Activated B cell treated with CpG ODN at 0.5 μM for 24 hours (primary cell): ENCODE measurements around the gene SPATA24. TPM values are rescaled to one million over a fixed set of nuclear protein-coding genes. Genes with fewer than 3 reads are reported as not detected.

ENCODE experiments used
- ATAC-seq: fragments of 200-7000 bp; cut with Tn5 transposase; one replicate; pipeline ENCODE4 v1.10.0; 2021; ENCODE audit warnings: low read depth, mild to moderate bottlenecking, moderate library complexity
- CTCF ChIA-PET: fragments of 350-600 bp; sonication (Branson Sonifier 250); formaldehyde crosslinking; loops from one replicate; lab custom pipeline; 2021; ENCODE audit warnings: antibody characterized with exemption; lab: Charles Lee
- POLR2A ChIA-PET: fragments of 350-600 bp; sonication (Branson Sonifier 250); formaldehyde crosslinking; loops from one replicate; lab custom pipeline; 2021; ENCODE audit warnings: antibody characterized with exemption; lab: Charles Lee
- DNase-seq: peaks from one replicate; pipeline ENCODE4 v3.0.0; 2022
- H3K27ac Mint-ChIP-seq: one replicate; pipeline ENCODE4 v1.8.0; 2020; ENCODE audit warnings: mixed read lengths
- H3K27me3 Mint-ChIP-seq: one replicate; pipeline ENCODE4 v1.8.0; 2021; ENCODE audit warnings: mixed read lengths
- H3K36me3 Mint-ChIP-seq: one replicate; pipeline ENCODE4 v1.8.0; 2021; ENCODE audit warnings: low read depth, mixed read lengths
- H3K4me1 Mint-ChIP-seq: one replicate; pipeline ENCODE4 v1.8.0; 2021; ENCODE audit warnings: mixed read lengths
- H3K4me3 Mint-ChIP-seq: one replicate; pipeline ENCODE4 v1.8.0; 2020; ENCODE audit warnings: mild to moderate bottlenecking, mixed read lengths
- H3K9me3 Mint-ChIP-seq: one replicate; pipeline ENCODE4 v1.8.0; 2020; ENCODE audit warnings: mixed read lengths
- CTCF ChIP-seq: fragments of 200-600 bp; IDR thresholded peaks from one replicate; pipeline ENCODE4 v1.8.0; 2022; ENCODE audit warnings: antibody characterized with exemption, mild to moderate bottlenecking
- intact Hi-C: fragments of 100-400 bp; cut with micrococcal nuclease; formaldehyde crosslinking; loops from one replicate; pipeline ENCODE4 v1.15.1; 2024
- total RNA-seq: library from RNA; stranded (reverse); gene quantifications from 2 replicates; pipeline ENCODE4 v1.2.3, GENCODE V29; 2022

The SPATA24 gene
- total RNA-seq, 1 donor from 2014 or later, result 6.4 TPM

- no peak overlapping the region for H3K4me3 Mint-ChIP-seq
- H3K9me3 Mint-ChIP-seq, result no peaks in the 10 kb centered on the region
- no peak for DNase-seq
- ChIA-PET CTCF (interaction anchor here (1.5 kb wide), 1 partner anchor 13 kb away, joined by 7 read pairs; no protein-coding TSS in a partner anchor), POLR2A (no interaction called here)
- intact Hi-C loops, result loop anchor here (10.0 kb wide), 1 partner anchor 739 kb away; the partner anchor contains the start of gene CYSTM1
- no peak overlapping the region for H3K27ac Mint-ChIP-seq
- H3K27me3 Mint-ChIP-seq, result no peaks in the 10 kb centered on the region
- TF ChIP-seq CTCF, result no peak
- ATAC-seq, result no peak
- H3K4me1 Mint-ChIP-seq, result peaks cover 12% of the 10 kb centered on the region
- H3K36me3 Mint-ChIP-seq, result peaks cover 10% of the 10 kb centered on the region
Observed at GRCh38 chr5:139435676-139436075, 31.8 kb upstream of the SPATA24 start.

GRCh38 chr5:139431706-139432105, 27.8 kb upstream of the SPATA24 start:
- no peak overlapping the region for H3K4me3 Mint-ChIP-seq
- H3K36me3 Mint-ChIP-seq, result peaks cover 21% of the 10 kb centered on the region
- CTCF ChIA-PET, result no interaction called here
- ATAC-seq (no peak), DNase-seq (no peak)
- TF ChIP-seq CTCF, result no peak
- intact Hi-C loops, result loop anchor here (10.0 kb wide), 1 partner anchor 743 kb away; the partner anchor contains the start of gene CYSTM1
- no peak overlapping the region for H3K27ac Mint-ChIP-seq
- no peaks in the 10 kb centered on the region for H3K27me3 Mint-ChIP-seq
- no peaks in the 10 kb centered on the region for H3K9me3 Mint-ChIP-seq
- H3K4me1 Mint-ChIP-seq, result no peaks in the 10 kb centered on the region
- POLR2A ChIA-PET, result no interaction called here

- no peak overlapping the region for H3K4me3 Mint-ChIP-seq
- POLR2A ChIA-PET, result no interaction called here
- H3K9me3 Mint-ChIP-seq, result no peaks in the 10 kb centered on the region
- intact Hi-C loops, result loop anchor here (10.0 kb wide), 1 partner anchor 745 kb away; the partner anchor contains the start of gene CYSTM1
- ATAC-seq, result no peak
- no peak for TF ChIP-seq CTCF
- H3K27ac Mint-ChIP-seq, result no peak overlapping the region
- CTCF ChIA-PET, result interaction anchor here (1.1 kb wide), 1 partner anchor 10 kb away, joined by 4 read pairs; no protein-coding TSS in a partner anchor
- H3K27me3 Mint-ChIP-seq, result no peaks in the 10 kb centered on the region
- no peaks in the 10 kb centered on the region for H3K4me1 Mint-ChIP-seq
- DNase-seq, result no peak
- peaks cover 25% of the 10 kb centered on the region for H3K36me3 Mint-ChIP-seq
Observed at GRCh38 chr5:139430015-139430414, 26.1 kb upstream of the SPATA24 start.

- Mint-ChIP-seq H3K9me3 (no peaks in the 10 kb centered on the region), H3K27me3 (no peaks in the 10 kb centered on the region), H3K4me1 (peaks cover 5% of the 10 kb centered on the region), H3K36me3 (peaks cover 36% of the 10 kb centered on the region), H3K27ac (no peak overlapping the region), H3K4me3 (no peak overlapping the region)
- ChIA-PET CTCF (interaction anchor here (8.6 kb wide), 1 partner anchor 89 kb away, joined by 131 read pairs; no protein-coding TSS in a partner anchor), POLR2A (interaction anchor here (1.0 kb wide), 1 partner anchor 129 kb away, joined by 3 read pairs; no protein-coding TSS in a partner anchor)
- DNase-seq, result no peak
- TF ChIP-seq CTCF, result no peak
- no peak for ATAC-seq
- intact Hi-C loops, result no loop called here
Observed at GRCh38 chr5:139426203-139426885, 22.5 kb upstream of the SPATA24 start.

GRCh38 chr5:139425497-139425896, 21.6 kb upstream of the SPATA24 start:
- Mint-ChIP-seq H3K27ac (no peak overlapping the region), H3K36me3 (peaks cover 36% of the 10 kb centered on the region), H3K27me3 (no peaks in the 10 kb centered on the region), H3K4me3 (no peak overlapping the region), H3K9me3 (no peaks in the 10 kb centered on the region), H3K4me1 (peaks cover 5% of the 10 kb centered on the region)
- ATAC-seq (no peak), DNase-seq (no peak)
- intact Hi-C loops, result no loop called here
- CTCF ChIA-PET, result interaction anchor here (8.6 kb wide), 1 partner anchor 90 kb away, joined by 131 read pairs; no protein-coding TSS in a partner anchor
- POLR2A ChIA-PET, result interaction anchor here (1.0 kb wide), 1 partner anchor 128 kb away, joined by 3 read pairs; no protein-coding TSS in a partner anchor
- TF ChIP-seq CTCF, result no peak
